HFFc6 (cell line): ENCODE data around the gene MCTP2. TPM values are rescaled to one million over a fixed set of nuclear protein-coding genes. Genes with fewer than 3 reads are reported as not detected.

Experiments used
- DNase-seq: peaks from one replicate; pipeline ENCODE4 v3.0.0-alpha.2; 2018
- H3K27ac Mint-ChIP-seq: 2 replicates; pipeline ENCODE4 v1.8.0; 2020; ENCODE audit warnings: mild to moderate bottlenecking, mixed read lengths
- H3K27me3 Mint-ChIP-seq: 2 replicates; pipeline ENCODE4 v1.8.0; 2021; ENCODE audit warnings: mild to moderate bottlenecking, moderate library complexity, mixed read lengths; ENCODE audit not compliant: insufficient read depth
- H3K36me3 Mint-ChIP-seq: 2 replicates; pipeline ENCODE4 v1.8.0; 2021; ENCODE audit warnings: low read depth, mixed read lengths
- H3K4me1 Mint-ChIP-seq: 2 replicates; pipeline ENCODE4 v1.8.0; 2020; ENCODE audit warnings: low read depth, mixed read lengths
- H3K4me3 Mint-ChIP-seq: 2 replicates; pipeline ENCODE4 v1.8.0; 2020; ENCODE audit warnings: mild to moderate bottlenecking, moderate library complexity, mixed read lengths
- H3K9me3 Mint-ChIP-seq: 2 replicates; pipeline ENCODE4 v1.8.0; 2020; ENCODE audit warnings: mild to moderate bottlenecking, mixed read lengths
- total RNA-seq, 6 experiments: library from RNA; stranded (reverse); fragmentation: NEBNext Ultra II Directional; extraction: Animal tissue kit (Norgen Biotek cat#: 25700); gene quantifications; 2 replicates in 1 of 6; 3 replicates in 5 of 6; pipeline ENCODE4 v1.2.3, GENCODE V29; 2021
- TF ChIP-seq, protein P1 (sequence below): fragments of 200-600 bp; sonication (generic); IDR thresholded peaks from 2 replicates; pipeline ENCODE4 v1.5.0; 2021; ENCODE audit warnings: antibody characterized with exemption, mild to moderate bottlenecking

Gene MCTP2
- total RNA-seq, 6 experiments from 2014 or later, result 0.63 to 4.4 (median 1.0) TPM

DNA sequence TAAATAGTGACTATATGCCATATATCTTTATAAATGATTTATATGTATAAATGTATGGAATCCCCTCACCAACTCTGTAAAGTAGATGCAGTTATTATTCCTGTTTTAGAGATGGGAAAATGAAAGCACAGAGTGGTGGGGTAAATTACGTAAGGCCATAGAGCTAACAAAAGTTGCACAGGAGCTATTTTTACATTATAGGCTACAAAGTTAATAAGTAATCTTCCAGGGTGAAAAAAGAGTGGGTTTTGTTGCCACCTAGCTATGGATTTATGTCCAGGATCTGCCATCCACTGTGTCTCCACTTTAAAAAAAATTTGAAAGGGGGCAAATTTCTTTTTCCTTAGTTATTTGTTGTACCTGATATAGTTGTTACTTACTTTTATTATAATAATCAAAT, 235.7 kb downstream of the MCTP2 start:
- no peak overlapping the region for H3K27ac Mint-ChIP-seq
- no peaks in the 10 kb centered on the region; the same call in 1 of the 2 replicates for H3K4me1 Mint-ChIP-seq
- peaks cover 10% of the 10 kb centered on the region for H3K9me3 Mint-ChIP-seq
- TF ChIP-seq, protein P1, sequence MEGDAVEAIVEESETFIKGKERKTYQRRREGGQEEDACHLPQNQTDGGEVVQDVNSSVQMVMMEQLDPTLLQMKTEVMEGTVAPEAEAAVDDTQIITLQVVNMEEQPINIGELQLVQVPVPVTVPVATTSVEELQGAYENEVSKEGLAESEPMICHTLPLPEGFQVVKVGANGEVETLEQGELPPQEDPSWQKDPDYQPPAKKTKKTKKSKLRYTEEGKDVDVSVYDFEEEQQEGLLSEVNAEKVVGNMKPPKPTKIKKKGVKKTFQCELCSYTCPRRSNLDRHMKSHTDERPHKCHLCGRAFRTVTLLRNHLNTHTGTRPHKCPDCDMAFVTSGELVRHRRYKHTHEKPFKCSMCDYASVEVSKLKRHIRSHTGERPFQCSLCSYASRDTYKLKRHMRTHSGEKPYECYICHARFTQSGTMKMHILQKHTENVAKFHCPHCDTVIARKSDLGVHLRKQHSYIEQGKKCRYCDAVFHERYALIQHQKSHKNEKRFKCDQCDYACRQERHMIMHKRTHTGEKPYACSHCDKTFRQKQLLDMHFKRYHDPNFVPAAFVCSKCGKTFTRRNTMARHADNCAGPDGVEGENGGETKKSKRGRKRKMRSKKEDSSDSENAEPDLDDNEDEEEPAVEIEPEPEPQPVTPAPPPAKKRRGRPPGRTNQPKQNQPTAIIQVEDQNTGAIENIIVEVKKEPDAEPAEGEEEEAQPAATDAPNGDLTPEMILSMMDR, result no peak
- no peaks in the 10 kb centered on the region for H3K36me3 Mint-ChIP-seq
- H3K4me3 Mint-ChIP-seq, result no peak overlapping the region
- H3K27me3 Mint-ChIP-seq, result no peaks in the 10 kb centered on the region
- DNase-seq, result no peak

- H3K4me3 Mint-ChIP-seq, result no peak overlapping the region; the same call in 1 of the 2 replicates
- H3K36me3 Mint-ChIP-seq, result no peaks in the 10 kb centered on the region
- H3K27me3 Mint-ChIP-seq, result no peaks in the 10 kb centered on the region
- TF ChIP-seq, protein P1, result no peak
- H3K27ac Mint-ChIP-seq, result no peak overlapping the region
- peaks cover 21% of the 10 kb centered on the region for H3K9me3 Mint-ChIP-seq
- no peaks in the 10 kb centered on the region; the same call in 1 of the 2 replicates for H3K4me1 Mint-ChIP-seq
- no peak for DNase-seq
Measured at GRCh38 chr15:94470492-94470891, 239.1 kb downstream of the MCTP2 start.

GRCh38 chr15:94476686-94477085, 245.3 kb downstream of the MCTP2 start:
- TF ChIP-seq, protein P1, result no peak
- Mint-ChIP-seq H3K4me3 (no peak overlapping the region), H3K4me1 (no peaks in the 10 kb centered on the region)

DNA sequence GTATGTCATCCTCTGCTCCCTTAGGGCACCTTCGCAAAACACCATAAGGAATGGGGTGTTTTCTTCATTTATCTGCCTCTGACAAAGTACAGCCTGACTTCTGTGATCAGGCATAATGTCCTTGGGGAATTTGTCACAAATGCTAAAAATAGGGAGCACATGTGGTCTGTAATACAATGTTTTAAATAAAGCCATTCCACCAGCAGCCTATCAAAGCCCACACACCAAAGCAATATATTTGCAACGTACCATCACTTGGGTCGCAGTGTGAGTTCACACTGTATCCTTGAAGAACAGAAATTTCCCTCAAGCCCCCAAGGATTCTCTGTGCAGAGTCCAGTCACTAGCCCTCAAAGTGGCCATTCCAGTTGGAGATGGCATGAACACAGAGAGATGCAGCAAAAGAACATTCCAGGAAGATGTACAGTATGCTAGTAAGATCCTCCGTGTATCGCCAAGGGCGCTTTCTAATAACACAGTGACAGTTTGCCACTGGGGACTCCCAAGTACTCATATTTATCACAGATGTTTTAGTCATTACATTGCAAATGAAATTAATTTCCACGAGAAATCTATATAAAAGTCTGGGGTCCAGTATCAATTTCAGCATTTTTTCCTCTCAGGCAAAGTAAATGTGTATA, 246.7 kb downstream of the MCTP2 start:
- TF ChIP-seq, protein P1, result no peak
- no peaks in the 10 kb centered on the region; the same call in 1 of the 2 replicates for H3K27me3 Mint-ChIP-seq
- peaks cover 51% of the 10 kb centered on the region for H3K9me3 Mint-ChIP-seq
- no peak overlapping the region for H3K27ac Mint-ChIP-seq
- no peak for DNase-seq
- no peak overlapping the region for H3K4me3 Mint-ChIP-seq
- no peaks in the 10 kb centered on the region for H3K4me1 Mint-ChIP-seq
- H3K36me3 Mint-ChIP-seq, result no peaks in the 10 kb centered on the region

More at GRCh38 chr15:94476686-94477085, 245.3 kb downstream of the MCTP2 start:
- DNase-seq, result no peak
- Mint-ChIP-seq H3K27me3 (no peaks in the 10 kb centered on the region; the same call in 1 of the 2 replicates), H3K9me3 (peaks cover 47% of the 10 kb centered on the region), H3K36me3 (no peaks in the 10 kb centered on the region), H3K27ac (no peak overlapping the region)

DNA sequence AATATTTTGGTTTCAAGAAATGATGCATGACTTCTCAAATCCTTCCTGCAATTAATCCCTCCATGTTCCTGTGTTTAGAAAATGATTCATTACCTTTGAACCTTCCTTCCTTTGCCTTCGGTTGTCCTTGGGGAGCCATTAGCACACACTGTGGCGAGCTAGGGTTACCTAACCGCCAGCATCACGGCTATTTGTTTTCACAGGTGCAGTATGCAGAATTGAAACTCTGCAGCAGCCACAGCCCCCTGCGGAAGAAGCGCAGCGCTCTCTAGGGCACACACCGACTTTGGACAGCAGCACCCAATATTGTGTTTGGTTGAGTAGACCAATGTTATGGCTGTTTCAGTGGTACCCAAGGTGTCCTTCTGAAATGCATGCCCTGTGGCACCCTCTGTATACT, 247.4 kb downstream of the MCTP2 start:
- Mint-ChIP-seq H3K36me3 (no peaks in the 10 kb centered on the region), H3K4me3 (no peak overlapping the region), H3K27me3 (no peaks in the 10 kb centered on the region; the same call in none of the 2 replicates), H3K9me3 (peaks cover 47% of the 10 kb centered on the region), H3K4me1 (no peaks in the 10 kb centered on the region), H3K27ac (no peak overlapping the region)
- no peak for DNase-seq
- TF ChIP-seq, protein P1, result no peak
